ENCODE measurements around the gene ACTR6. TPM values are rescaled to one million over a fixed set of nuclear protein-coding genes. Genes with fewer than 3 reads are reported as not detected.

The ACTR6 gene
- total and polyA plus RNA-seq, 4 experiments from 2014 or later = 37.5 to 64.2 (median 48.3) TPM

- H3K9me3 Mint-ChIP-seq = no peaks in the 10 kb centered on the region
- no peaks in the 10 kb centered on the region for H3K9me3 ChIP-seq (ENCODE audit: control insufficient read depth in 1 of 2, low read length in 2 of 2)
- peaks cover 2% of the 10 kb centered on the region for H3K4me1 ChIP-seq (ENCODE audit: insufficient read depth, low read length)
- peaks cover 5 to 9% (median 7%) of the 10 kb centered on the region in 4 donors for H3K4me1 Mint-ChIP-seq
- intact Hi-C loops (cut with micrococcal nuclease) = no loop called here
- no peaks in the 10 kb centered on the region for H3K27me3 ChIP-seq (ENCODE audit: insufficient read depth, low read length)
- peak overlapping the region in 1 of 8 donors; percentile 54 for H3K4me3 Mint-ChIP-seq
- H3K27me3 Mint-ChIP-seq = no peaks in the 10 kb centered on the region
- H3K4me3 ChIP-seq (ENCODE audit: low read length in 2 of 2) = no peak overlapping the region
- no peak overlapping the region for H3K27ac Mint-ChIP-seq
- CTCF ChIA-PET (ENCODE audit: partially characterized antibody) = interaction anchor here (1.0 to 1.4 kb wide), 5 partner anchors 8 to 109 kb away, joined by 3 to 5 read pairs (median 4); partner anchors contain the start of gene ACTR6
- POLR2A ChIA-PET (ENCODE audit: partially characterized antibody) = no interaction called here
- no peaks in the 10 kb centered on the region for H3K36me3 ChIP-seq (ENCODE audit: insufficient read depth, low read length)
- no peak overlapping the region for H3K27ac ChIP-seq (ENCODE audit: low read depth, low read length)
- no peak for DNase-seq
- peaks cover 0 to 4% of the 10 kb centered on the region in 2 donors for H3K36me3 Mint-ChIP-seq
Measured at GRCh38 chr12:100158535-100158934, 42.1 kb upstream of the ACTR6 start.

DNA sequence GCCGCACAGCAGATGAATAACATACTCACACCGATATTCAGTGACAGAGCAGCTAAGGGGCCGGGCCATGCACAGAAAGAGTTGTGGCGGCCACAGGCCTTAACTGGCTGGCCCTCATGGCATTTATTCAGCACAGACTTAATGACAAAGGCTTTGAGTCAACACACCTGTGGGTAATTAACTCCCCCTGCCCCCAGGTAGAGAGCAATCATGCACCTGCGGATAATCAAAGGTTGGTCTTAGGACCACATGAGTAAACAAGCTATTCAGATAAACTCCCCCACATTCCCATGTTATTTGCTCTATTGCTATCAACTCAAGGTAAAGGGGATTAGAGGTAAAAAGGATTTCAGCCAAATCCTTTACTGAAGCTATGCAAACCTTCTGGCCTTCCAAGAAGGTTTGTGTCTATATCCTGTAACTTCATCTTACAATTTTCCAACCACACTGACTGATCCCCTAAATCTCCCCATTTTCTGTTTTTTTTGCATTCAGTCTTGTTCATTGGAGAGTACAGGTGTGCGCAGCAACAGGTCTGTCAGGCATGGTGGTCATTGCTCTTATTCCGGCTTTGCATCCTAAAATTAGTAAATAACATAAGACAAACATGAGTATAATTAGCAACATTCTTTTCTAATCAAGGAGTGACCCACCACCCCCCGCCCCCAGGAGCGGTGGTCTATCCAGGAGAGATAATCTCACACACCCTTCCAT, 41.1 kb upstream of the ACTR6 start:
- ChIA-PET CTCF (ENCODE audit: partially characterized antibody) (interaction anchor here (1.2 to 1.4 kb wide), 2 partner anchors 10 to 42 kb away, joined by 4 to 5 read pairs; partner anchors contain the start of gene ACTR6), POLR2A (ENCODE audit: partially characterized antibody) (no interaction called here)
- Histone ChIP-seq H3K36me3 (ENCODE audit: insufficient read depth, low read length) (no peaks in the 10 kb centered on the region), H3K27me3 (ENCODE audit: insufficient read depth, low read length) (no peaks in the 10 kb centered on the region), H3K9me3 (ENCODE audit: control insufficient read depth in 1 of 2, low read length in 2 of 2) (no peaks in the 10 kb centered on the region), H3K4me3 (ENCODE audit: low read length in 2 of 2) (no peak overlapping the region), H3K4me1 (ENCODE audit: insufficient read depth, low read length) (peaks cover 5% of the 10 kb centered on the region), H3K27ac (ENCODE audit: low read depth, low read length) (no peak overlapping the region)
- no peaks in the 10 kb centered on the region for H3K27me3 Mint-ChIP-seq
- intact Hi-C loops (cut with micrococcal nuclease) = no loop called here
- peaks cover 9 to 16% (median 11%) of the 10 kb centered on the region in 4 donors for H3K4me1 Mint-ChIP-seq
- no peak overlapping the region for H3K4me3 Mint-ChIP-seq
- H3K9me3 Mint-ChIP-seq = no peaks in the 10 kb centered on the region
- peaks cover 0 to 4% of the 10 kb centered on the region in 2 donors for H3K36me3 Mint-ChIP-seq
- H3K27ac Mint-ChIP-seq = no peak overlapping the region
- DNase-seq = no peak

DNA sequence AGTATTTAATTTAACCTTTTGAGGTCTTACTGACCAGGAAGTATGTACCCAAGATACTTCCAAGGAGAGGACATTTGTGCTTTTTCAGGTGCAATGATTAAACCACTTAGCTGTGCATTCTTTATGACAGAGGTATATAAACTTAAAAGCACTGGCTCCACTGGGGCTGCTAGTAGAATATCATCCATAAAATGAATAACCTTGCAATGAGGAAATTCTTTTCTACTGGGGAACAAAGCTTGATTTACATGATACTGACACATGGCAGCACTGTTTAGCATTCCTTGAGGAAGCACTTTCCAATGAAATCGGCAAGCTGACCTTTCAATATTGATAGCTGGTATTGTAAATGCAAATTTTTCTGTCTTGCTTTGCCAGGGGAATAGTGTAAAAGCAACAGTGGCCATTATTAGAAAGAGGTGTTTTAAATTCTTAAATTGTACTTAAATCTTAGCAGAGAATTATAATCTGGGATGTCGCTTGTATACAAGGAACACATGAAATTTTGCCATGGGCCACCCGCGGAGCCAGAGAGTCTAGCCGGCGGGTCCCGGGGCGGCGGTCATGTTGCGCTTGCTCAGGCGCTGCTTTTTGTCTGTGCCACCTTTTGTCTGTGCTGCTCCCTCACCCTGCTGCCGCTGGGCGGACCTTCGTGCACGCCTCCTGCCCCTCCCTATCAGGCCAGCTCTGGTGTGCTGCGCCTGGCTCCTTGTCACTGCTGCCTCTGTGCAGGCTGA, 37.0 kb upstream of the ACTR6 start:
- Histone ChIP-seq H3K4me1 (ENCODE audit: insufficient read depth, low read length) (peaks cover 5% of the 10 kb centered on the region), H3K4me3 (ENCODE audit: low read length in 2 of 2) (peak overlapping the region in 1 of 2 donors; percentile 14), H3K27me3 (ENCODE audit: insufficient read depth, low read length) (no peaks in the 10 kb centered on the region), H3K36me3 (ENCODE audit: insufficient read depth, low read length) (no peaks in the 10 kb centered on the region), H3K9me3 (ENCODE audit: control insufficient read depth in 1 of 2, low read length in 2 of 2) (no peaks in the 10 kb centered on the region), H3K27ac (ENCODE audit: low read depth, low read length) (no peak overlapping the region)
- POLR2A ChIA-PET (ENCODE audit: partially characterized antibody) = interaction anchor here (0.6 to 3.2 kb wide), 5 partner anchors 9 to 104 kb away, joined by 3 to 13 read pairs (median 3); partner anchors contain the start of gene ACTR6
- Mint-ChIP-seq H3K36me3 (peaks cover 0 to 4% of the 10 kb centered on the region in 2 donors), H3K27me3 (no peaks in the 10 kb centered on the region), H3K27ac (peak overlapping the region in 2 of 7 donors; percentile 59 to 88), H3K9me3 (no peaks in the 10 kb centered on the region), H3K4me3 (peak overlapping the region; percentile 45 to 77 (median 71)), H3K4me1 (peaks cover 7 to 12% (median 9%) of the 10 kb centered on the region in 4 donors)
- DNase-seq = peak; percentile 55 to 74 (median 57)
- intact Hi-C loops (cut with micrococcal nuclease) = loop anchor here (1.0 kb wide), 1 partner anchor 37 kb away; the partner anchor contains the start of gene ACTR6
- CTCF ChIA-PET (ENCODE audit: partially characterized antibody) = interaction anchor here (1.2 to 6.2 kb wide), 3 partner anchors 10 to 34 kb away, joined by 3 to 64 read pairs (median 5); no protein-coding TSS in a partner anchor

DNA sequence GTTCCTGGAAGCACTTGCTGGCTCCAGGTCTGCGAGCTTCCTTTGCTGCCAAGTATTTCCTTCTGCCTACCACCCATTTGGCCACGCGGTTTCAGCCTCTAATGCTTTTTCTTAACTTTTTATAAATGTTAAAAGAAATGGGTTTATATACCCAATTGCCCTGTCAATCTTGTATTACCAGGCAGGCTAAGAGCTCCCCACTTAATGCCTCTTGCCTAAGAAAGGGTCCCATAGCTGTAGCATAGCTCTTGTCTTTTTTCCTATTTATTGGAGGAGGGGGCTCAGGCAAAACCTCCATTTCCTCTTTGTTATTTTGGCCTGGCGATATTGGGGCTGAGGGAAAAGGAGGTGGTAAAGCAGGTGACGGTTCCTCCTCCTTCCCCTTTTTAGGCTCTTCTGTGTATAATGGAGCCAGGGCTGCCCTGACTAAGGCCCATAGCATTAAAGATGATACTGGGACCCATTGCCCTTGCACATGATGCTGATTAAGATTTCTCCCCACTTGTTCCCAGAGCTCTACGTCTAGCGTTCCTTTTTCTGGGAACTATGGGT, 36.4 kb upstream of the ACTR6 start:
- Histone ChIP-seq H3K27ac (ENCODE audit: low read depth, low read length) (no peak overlapping the region), H3K4me1 (ENCODE audit: insufficient read depth, low read length) (peaks cover 5% of the 10 kb centered on the region), H3K9me3 (ENCODE audit: control insufficient read depth in 1 of 2, low read length in 2 of 2) (no peaks in the 10 kb centered on the region), H3K27me3 (ENCODE audit: insufficient read depth, low read length) (no peaks in the 10 kb centered on the region), H3K36me3 (ENCODE audit: insufficient read depth, low read length) (no peaks in the 10 kb centered on the region), H3K4me3 (ENCODE audit: low read length in 2 of 2) (no peak overlapping the region)
- no peaks in the 10 kb centered on the region for H3K27me3 Mint-ChIP-seq
- peak overlapping the region; percentile 45 to 77 (median 71) for H3K4me3 Mint-ChIP-seq
- no peak for DNase-seq
- H3K27ac Mint-ChIP-seq = peak overlapping the region in 3 of 7 donors; percentile 43 to 88 (median 59)
- ChIA-PET POLR2A (ENCODE audit: partially characterized antibody) (interaction anchor here (0.6 to 3.2 kb wide), 5 partner anchors 10 to 103 kb away, joined by 3 to 13 read pairs (median 3); partner anchors contain the start of gene ACTR6), CTCF (ENCODE audit: partially characterized antibody) (interaction anchor here (1.4 to 6.2 kb wide), 3 partner anchors 10 to 25 kb away, joined by 3 to 64 read pairs (median 5); no protein-coding TSS in a partner anchor)
- no peaks in the 10 kb centered on the region for H3K9me3 Mint-ChIP-seq
- H3K4me1 Mint-ChIP-seq = peaks cover 7 to 12% (median 9%) of the 10 kb centered on the region in 4 donors
- peaks cover 0 to 4% of the 10 kb centered on the region in 2 donors for H3K36me3 Mint-ChIP-seq
- intact Hi-C loops (cut with micrococcal nuclease) = loop anchor here (1.0 kb wide), 1 partner anchor 36 kb away; the partner anchor contains the start of gene ACTR6

DNA sequence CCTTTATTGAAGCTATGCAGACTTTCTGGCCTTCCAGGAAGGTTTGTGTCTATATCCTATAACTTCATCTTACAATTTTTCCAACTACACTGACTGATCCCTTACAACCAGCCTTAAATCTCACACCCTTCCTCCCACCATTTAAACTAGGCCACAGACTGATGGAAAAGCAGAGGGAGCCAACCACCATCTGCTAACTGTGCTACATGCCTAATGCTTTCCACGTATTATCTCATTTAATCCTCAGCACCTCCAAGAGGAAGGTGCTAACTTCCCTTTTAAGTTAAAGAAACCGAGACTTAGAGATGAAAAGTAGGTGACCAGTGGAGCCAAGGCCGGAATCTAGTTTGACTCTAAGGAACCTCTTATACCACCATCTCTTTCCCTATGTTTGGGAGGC, 35.3 kb upstream of the ACTR6 start:
- H3K27ac Mint-ChIP-seq = no peak overlapping the region
- H3K9me3 ChIP-seq (ENCODE audit: control insufficient read depth in 1 of 2, low read length in 2 of 2) = no peaks in the 10 kb centered on the region
- peaks cover 0 to 3% of the 10 kb centered on the region in 2 donors for H3K36me3 Mint-ChIP-seq
- H3K4me3 ChIP-seq (ENCODE audit: low read length in 2 of 2) = no peak overlapping the region
- peaks cover 5% of the 10 kb centered on the region for H3K4me1 ChIP-seq (ENCODE audit: insufficient read depth, low read length)
- ChIA-PET POLR2A (ENCODE audit: partially characterized antibody) (interaction anchor here (0.6 to 3.2 kb wide), 2 partner anchors 16 to 35 kb away, joined by 5 to 13 read pairs; partner anchors contain the start of gene ACTR6), CTCF (ENCODE audit: partially characterized antibody) (interaction anchor here (1.1 to 6.2 kb wide), 3 partner anchors 12 to 58 kb away, joined by 3 to 64 read pairs (median 3); no protein-coding TSS in a partner anchor)
- H3K27me3 Mint-ChIP-seq = no peaks in the 10 kb centered on the region
- peaks cover 7 to 12% (median 9%) of the 10 kb centered on the region in 4 donors for H3K4me1 Mint-ChIP-seq
- intact Hi-C loops (cut with micrococcal nuclease) = no loop called here
- H3K27me3 ChIP-seq (ENCODE audit: insufficient read depth, low read length) = no peaks in the 10 kb centered on the region
- no peak overlapping the region for H3K4me3 Mint-ChIP-seq
- H3K9me3 Mint-ChIP-seq = peaks cover 0 to 2% (median 0%) of the 10 kb centered on the region in 8 donors
- H3K27ac ChIP-seq (ENCODE audit: low read depth, low read length) = no peak overlapping the region
- H3K36me3 ChIP-seq (ENCODE audit: insufficient read depth, low read length) = no peaks in the 10 kb centered on the region
- no peak for DNase-seq

DNA sequence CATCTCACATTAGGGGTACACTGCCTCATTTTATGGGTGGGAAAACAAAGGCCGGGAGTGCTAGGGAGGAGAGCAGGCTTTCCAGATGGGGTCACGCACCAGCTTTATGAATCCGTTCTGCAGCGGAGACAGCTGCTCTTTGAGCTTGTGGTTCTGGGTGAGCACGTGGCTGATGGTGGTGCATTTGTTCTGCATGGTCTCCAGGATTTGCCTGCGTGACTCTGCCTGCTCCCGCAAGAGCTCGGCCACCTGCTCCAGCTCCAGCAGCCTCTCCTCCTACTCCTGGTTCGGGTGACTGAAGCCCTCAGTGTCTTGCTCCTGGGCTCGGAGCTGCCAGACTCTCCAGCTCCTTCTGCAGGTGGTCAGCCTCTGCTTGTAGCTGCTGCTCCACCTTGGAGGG, 34.4 kb upstream of the ACTR6 start:
- DNase-seq = no peak
- POLR2A ChIA-PET (ENCODE audit: partially characterized antibody) = no interaction called here
- Mint-ChIP-seq H3K4me3 (no peak overlapping the region), H3K27me3 (no peaks in the 10 kb centered on the region), H3K36me3 (peaks cover 0 to 3% of the 10 kb centered on the region in 2 donors), H3K4me1 (peaks cover 7 to 12% (median 9%) of the 10 kb centered on the region in 4 donors), H3K9me3 (peaks cover 0 to 2% (median 0%) of the 10 kb centered on the region in 8 donors), H3K27ac (no peak overlapping the region)
- CTCF ChIA-PET (ENCODE audit: partially characterized antibody) = interaction anchor here (1.1 to 6.2 kb wide), 2 partner anchors 8 to 12 kb away, joined by 4 to 64 read pairs; no protein-coding TSS in a partner anchor
- Histone ChIP-seq H3K27ac (ENCODE audit: low read depth, low read length) (no peak overlapping the region), H3K9me3 (ENCODE audit: control insufficient read depth in 1 of 2, low read length in 2 of 2) (no peaks in the 10 kb centered on the region), H3K4me3 (ENCODE audit: low read length in 2 of 2) (no peak overlapping the region), H3K36me3 (ENCODE audit: insufficient read depth, low read length) (no peaks in the 10 kb centered on the region), H3K4me1 (ENCODE audit: insufficient read depth, low read length) (peaks cover 5% of the 10 kb centered on the region), H3K27me3 (ENCODE audit: insufficient read depth, low read length) (no peaks in the 10 kb centered on the region)
- intact Hi-C loops (cut with micrococcal nuclease) = no loop called here

Measured in CD4-positive, alpha-beta memory T cell (primary cell).